Heart left ventricle (tissue), 13 donors: ENCODE measurements around the gene C19orf38.

Source experiments
- POLR2A ChIP-seq, 2 donors: fragments of 450-650 bp; IDR thresholded peaks; one replicate each; pipeline ENCODE4 v1.6.1; 2017; ENCODE audit warnings: antibody characterized with exemption in 2 of 2, mild to moderate bottlenecking in 2 of 2, moderate library complexity in 2 of 2
- TF ChIP-seq, protein P1 (sequence below), 12 donors: fragments of 200-600 bp; sonication (generic) in 4 of 12; IDR thresholded peaks; one replicate each; pipeline versions ENCODE4 v1.5.0 to v1.8.0; 2018 to 2022; ENCODE audit warnings: antibody characterized with exemption in 12 of 12, mild to moderate bottlenecking in 5 of 12
- donor health status: ischemic (EF 13 %, LVEDD 7.1; RV severe dilation, severe dysfunction).
- donor health status: DM: no; HTN: yes; CAD: no.
- donor health status: DM: no; HTN: no; CAD: no.
- donor health status: ischemic (EF 25% LVEDD 6.9; RV normal size, moderate dysfunction).
- donor health status: ischemic (EF 25% LVEDD 5.7; RV mildly dilated, moderate dysfunction).
- donor health status: ischemic (EF 35%, LVEDD 5.7; RV mildly dilated, moderate dysfunction).
- donor health status: nonischemic (EF 11% LVEDD 7.7; RV severe dilation, severe dysfunction).
- donor health status: DM: yes; HTN: yes; CAD: no.
- donor health status: PGD.
- donor health status: ischemic (EF 29% LVEDD 5.4; RV normal size, mild dysfunction).
- donor health status: nonischemic (EF 23%, LVEDD 6.1; RV moderate dilation, normal function).

DNA sequence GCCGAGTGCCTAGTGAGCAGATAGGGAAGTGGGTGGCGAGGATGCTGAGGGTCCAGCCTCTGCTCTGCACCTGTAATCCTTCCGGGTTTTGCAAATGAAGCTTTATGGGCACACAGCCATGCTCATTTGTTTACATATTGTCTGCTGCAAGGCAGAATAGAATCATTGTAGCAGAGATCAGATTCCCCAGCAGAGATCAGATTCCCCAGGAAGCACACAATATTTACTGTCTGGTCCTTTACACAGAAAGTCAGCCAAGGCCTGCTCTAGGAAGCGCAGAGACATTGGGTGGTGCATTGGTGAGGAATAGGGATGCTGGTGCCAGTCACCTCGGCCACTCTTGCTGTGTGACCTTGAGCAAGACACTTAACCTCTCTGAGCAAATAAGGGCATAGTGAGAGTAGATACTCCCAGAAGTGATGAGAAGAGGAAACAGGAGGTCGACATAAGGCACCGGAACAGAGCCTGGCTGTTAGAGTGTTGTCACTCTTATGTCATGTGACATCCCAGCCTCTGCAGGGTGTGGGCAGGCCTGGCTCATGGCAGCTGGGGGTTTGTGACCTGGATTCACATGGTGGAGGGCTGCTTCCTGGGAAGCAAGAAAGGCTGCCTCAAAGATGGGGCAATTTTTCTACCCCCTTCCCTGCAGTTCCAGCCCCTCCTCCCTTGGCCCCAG, 48.8 kb downstream of the C19orf38 start:
- no peak for TF ChIP-seq POLR2A (IDR thresholded peaks at IDR 0.05)
- TF ChIP-seq, protein P1, sequence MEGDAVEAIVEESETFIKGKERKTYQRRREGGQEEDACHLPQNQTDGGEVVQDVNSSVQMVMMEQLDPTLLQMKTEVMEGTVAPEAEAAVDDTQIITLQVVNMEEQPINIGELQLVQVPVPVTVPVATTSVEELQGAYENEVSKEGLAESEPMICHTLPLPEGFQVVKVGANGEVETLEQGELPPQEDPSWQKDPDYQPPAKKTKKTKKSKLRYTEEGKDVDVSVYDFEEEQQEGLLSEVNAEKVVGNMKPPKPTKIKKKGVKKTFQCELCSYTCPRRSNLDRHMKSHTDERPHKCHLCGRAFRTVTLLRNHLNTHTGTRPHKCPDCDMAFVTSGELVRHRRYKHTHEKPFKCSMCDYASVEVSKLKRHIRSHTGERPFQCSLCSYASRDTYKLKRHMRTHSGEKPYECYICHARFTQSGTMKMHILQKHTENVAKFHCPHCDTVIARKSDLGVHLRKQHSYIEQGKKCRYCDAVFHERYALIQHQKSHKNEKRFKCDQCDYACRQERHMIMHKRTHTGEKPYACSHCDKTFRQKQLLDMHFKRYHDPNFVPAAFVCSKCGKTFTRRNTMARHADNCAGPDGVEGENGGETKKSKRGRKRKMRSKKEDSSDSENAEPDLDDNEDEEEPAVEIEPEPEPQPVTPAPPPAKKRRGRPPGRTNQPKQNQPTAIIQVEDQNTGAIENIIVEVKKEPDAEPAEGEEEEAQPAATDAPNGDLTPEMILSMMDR (IDR thresholded peaks at IDR 0.05): no peak
